ENCODE data around the gene MGP. TPM values are rescaled to one million over a fixed set of nuclear protein-coding genes. Genes with fewer than 3 reads are reported as not detected.

MGP gene
- total and polyA plus RNA-seq, 4 donors: 7,115 to 16,848 (median 14,549) TPM

DNA sequence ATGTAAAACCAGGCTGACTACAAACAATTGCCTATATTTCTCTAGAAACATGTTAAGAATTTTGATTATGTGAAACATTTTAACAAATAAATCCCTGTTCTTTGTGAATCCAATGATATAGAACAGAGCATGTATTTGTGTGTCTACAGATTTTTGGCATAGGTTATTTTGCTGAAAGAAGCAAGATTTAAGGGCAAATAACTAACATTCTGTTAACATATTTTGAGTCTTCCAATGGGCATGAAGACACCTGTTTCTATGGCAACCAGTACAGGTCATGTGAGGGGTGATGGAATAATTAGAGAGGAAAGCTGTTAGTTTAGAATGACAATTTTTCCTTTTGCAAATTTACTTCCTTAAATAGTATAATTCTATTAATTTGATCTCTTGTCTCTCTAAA is 51.1 kb downstream of the MGP start:
- Histone ChIP-seq H3K4me1 (ENCODE audit: control insufficient read depth in 1 of 2, insufficient read depth in 2 of 2, low read length in 2 of 2) (peaks cover 3% of the 10 kb centered on the region in 2 donors), H3K27me3 (ENCODE audit: control insufficient read depth in 1 of 2, insufficient read depth in 2 of 2, low read length in 1 of 2) (no peaks in the 10 kb centered on the region), H3K27ac (ENCODE audit: low read depth in 1 of 2, low read length in 2 of 2) (no peak overlapping the region), H3K9me3 (ENCODE audit: control insufficient read depth, low read length) (no peaks in the 10 kb centered on the region), H3K4me3 (ENCODE audit: low read length in 2 of 2) (no peak overlapping the region), H3K36me3 (ENCODE audit: control insufficient read depth in 1 of 2, insufficient read depth in 2 of 2, low read length in 1 of 2) (peaks cover 0 to 2% of the 10 kb centered on the region in 2 donors)
- DNase-seq (no peak), ATAC-seq (ENCODE audit: low FRiP score) (no peak)
- intact Hi-C loops (cut with DNase I): no loop called here

GRCh38 chr12:14833952-14834351 is 51.7 kb downstream of the MGP start:
- DNase-seq (no peak), ATAC-seq (ENCODE audit: low FRiP score) (no peak)
- Histone ChIP-seq H3K27ac (ENCODE audit: low read depth in 1 of 2, low read length in 2 of 2) (no peak overlapping the region), H3K9me3 (ENCODE audit: control insufficient read depth, low read length) (no peaks in the 10 kb centered on the region), H3K36me3 (ENCODE audit: control insufficient read depth in 1 of 2, insufficient read depth in 2 of 2, low read length in 1 of 2) (peaks cover 0 to 2% of the 10 kb centered on the region in 2 donors), H3K4me3 (ENCODE audit: low read length in 2 of 2) (no peak overlapping the region), H3K4me1 (ENCODE audit: control insufficient read depth in 1 of 2, insufficient read depth in 2 of 2, low read length in 2 of 2) (peaks cover 3% of the 10 kb centered on the region in 2 donors), H3K27me3 (ENCODE audit: control insufficient read depth in 1 of 2, insufficient read depth in 2 of 2, low read length in 1 of 2) (no peaks in the 10 kb centered on the region)
- 32 to 47% methylated on average over 1 of the region's 1 CpG for WGBS, 2 donors
- intact Hi-C loops (cut with DNase I): no loop called here

DNA sequence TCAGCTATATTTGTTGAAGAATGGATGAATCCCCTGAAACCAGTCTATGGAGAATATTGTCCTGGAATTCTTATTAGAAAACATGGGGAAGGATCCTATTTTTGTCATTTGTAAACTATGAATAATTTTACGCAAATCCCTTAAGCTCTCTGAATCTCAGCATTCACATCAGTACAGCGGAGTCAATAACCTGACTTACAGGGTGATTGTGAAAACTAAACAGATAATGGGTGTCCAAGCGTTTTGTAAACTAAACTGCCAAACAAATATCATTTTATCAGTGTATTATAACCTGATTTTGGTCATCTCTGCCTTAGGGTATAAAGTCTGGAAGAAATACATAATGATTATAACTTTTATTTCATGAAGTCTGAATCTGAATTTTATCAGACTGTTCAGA is 52.3 kb downstream of the MGP start:
- Histone ChIP-seq H3K4me1 (ENCODE audit: control insufficient read depth in 1 of 2, insufficient read depth in 2 of 2, low read length in 2 of 2) (peaks cover 3% of the 10 kb centered on the region in 2 donors), H3K36me3 (ENCODE audit: control insufficient read depth in 1 of 2, insufficient read depth in 2 of 2, low read length in 1 of 2) (peaks cover 0 to 2% of the 10 kb centered on the region in 2 donors), H3K27ac (ENCODE audit: low read depth in 1 of 2, low read length in 2 of 2) (no peak overlapping the region), H3K27me3 (ENCODE audit: control insufficient read depth in 1 of 2, insufficient read depth in 2 of 2, low read length in 1 of 2) (no peaks in the 10 kb centered on the region), H3K4me3 (ENCODE audit: low read length in 2 of 2) (no peak overlapping the region), H3K9me3 (ENCODE audit: control insufficient read depth, low read length) (no peaks in the 10 kb centered on the region)
- no peak for DNase-seq
- intact Hi-C loops (cut with DNase I): no loop called here
- WGBS, 2 donors: 91 to 93% methylated on average over 3 of the region's 3 CpGs
- no peak for ATAC-seq (ENCODE audit: low FRiP score)

Other genes starting within 250 kb of the MGP start
- not detected for gene GUCY2C, start 189.3 kb downstream of the MGP start, total RNA-seq
- gene GUCY2C, start 189.3 kb downstream of the MGP start, polyA plus RNA-seq: 1 to 10 TPM in 1 of 2 donors, not detected in 1; 3.0 TPM
- gene WBP11, start 82.4 kb downstream of the MGP start, total RNA-seq: 10 to 100 TPM; 43.2 to 44.7 TPM
- gene WBP11, start 82.4 kb downstream of the MGP start, polyA plus RNA-seq: 10 to 100 TPM; 16.9 TPM
- gene C12orf60, start 82.2 kb downstream of the MGP start, total RNA-seq: 1 to 10 TPM in 1 of 2 donors, under 1 TPM in 1; 0.91 to 1.1 TPM
- 1 to 10 TPM in 1 of 2 donors, under 1 TPM in 1; 0.56 to 1.9 TPM for gene C12orf60, start 82.2 kb downstream of the MGP start, polyA plus RNA-seq
- 1 to 10 TPM in 1 of 2 donors, under 1 TPM in 1; 0.26 to 1.0 TPM for gene SMCO3, start 71.7 kb downstream of the MGP start, total RNA-seq
- 1 to 10 TPM in 1 of 2 donors, under 1 TPM in 1; 0.88 to 3.0 TPM for gene SMCO3, start 71.7 kb downstream of the MGP start, polyA plus RNA-seq
- 10 to 100 TPM in 1 of 2 donors, 1 to 10 TPM in 1; 5.6 to 11.6 TPM for gene ART4, start 42.3 kb downstream of the MGP start, total RNA-seq
- gene ART4, start 42.3 kb downstream of the MGP start, polyA plus RNA-seq: 10 to 100 TPM; 10.5 to 50.8 TPM
- gene ERP27, start 52.7 kb upstream of the MGP start, total RNA-seq: 1 to 10 TPM; 1.3 to 3.2 TPM
- gene ERP27, start 52.7 kb upstream of the MGP start, polyA plus RNA-seq: 1 to 10 TPM in 1 of 2 donors, under 1 TPM in 1; 0.20 to 5.3 TPM
- 100 to 1,000 TPM; 119 to 143 TPM for gene ARHGDIB, start 75.7 kb upstream of the MGP start, total RNA-seq
- 100 to 1,000 TPM; 160 to 248 TPM for gene ARHGDIB, start 75.7 kb upstream of the MGP start, polyA plus RNA-seq
- not detected for gene PDE6H, start 87.2 kb upstream of the MGP start, total RNA-seq
- gene PDE6H, start 87.2 kb upstream of the MGP start, polyA plus RNA-seq: not detected